Cardiac muscle cell (in vitro differentiated cells and primary cell): ENCODE data around the gene ANO6. TPM values are rescaled to one million over a fixed set of nuclear protein-coding genes. Genes with fewer than 3 reads are reported as not detected.
"Not testable (repeated sequence)": the region's sequence is repeated elsewhere in the genome, so short reads cannot be mapped to it uniquely, and the experiment has no call there.

ENCODE experiments used
- DNase-seq, 2 donors: peaks; one replicate each; pipeline versions ENCODE4 v3.0.0 to v3.0.0-alpha.2; 2010 to 2017; ENCODE audit warnings: low read depth in 1 of 2, low spot score in 1 of 2
- H3K27ac ChIP-seq: fragments of 200-600 bp; sonication (generic); 2 replicates; pipeline ENCODE4 v1.5.1; 2016
- H3K27me3 ChIP-seq: fragments of 200-600 bp; sonication (generic); 2 replicates; pipeline ENCODE4 v1.6.0; 2016; ENCODE audit warnings: control low read depth
- H3K36me3 ChIP-seq: fragments of 200-600 bp; sonication (generic); 2 replicates; pipeline ENCODE4 v1.5.1; 2016; ENCODE audit warnings: control low read depth
- H3K4me1 ChIP-seq: fragments of 200-600 bp; sonication (generic); 2 replicates; pipeline ENCODE4 v1.8.1; 2017; ENCODE audit warnings: low read depth, mild to moderate bottlenecking, mixed run types
- H3K4me3 ChIP-seq: fragments of 200-600 bp; sonication (generic); 2 replicates; pipeline ENCODE4 v1.5.1; 2016; ENCODE audit warnings: mild to moderate bottlenecking
- H3K9me3 ChIP-seq: fragments of 200-600 bp; sonication (generic); 2 replicates; pipeline ENCODE4 v1.5.1; 2017; ENCODE audit warnings: low read depth, mild to moderate bottlenecking, control low read depth
- CTCF ChIP-seq: IDR thresholded peaks from 2 replicates; pipeline ENCODE4 v1.5.1; 2012; ENCODE audit warnings: low read depth, mild to moderate bottlenecking, low read length
- polyA plus RNA-seq: library from polyadenylated mRNA; unstranded; fragments of >200 nt; fragmentation: Nextera tagmentation; extraction: Ambion mirVana; gene quantifications from 2 replicates; pipeline ENCODE4 v1.2.1, GENCODE V29; 2016
- total RNA-seq: library from RNA; depleted of rRNA; stranded (reverse); fragments of >200 nt; gene quantifications from 2 replicates; pipeline ENCODE4 v1.2.3, GENCODE V29; 2016

ANO6 gene
- total and polyA plus RNA-seq, 2 experiments from 2014 or later = 36.0 to 50.8 TPM

- Histone ChIP-seq H3K36me3 (peaks cover 15% of the 10 kb centered on the region), H3K4me3 (no peak overlapping the region), H3K27ac (no peak overlapping the region), H3K4me1 (no peaks in the 10 kb centered on the region), H3K9me3 (no peaks in the 10 kb centered on the region), H3K27me3 (no peaks in the 10 kb centered on the region)
- TF ChIP-seq CTCF = no peak
- peak in 1 of 2 donors; percentile 57 for DNase-seq
These were observed 163.4 kb downstream of the ANO6 start for GRCh38 chr12:45379261-45379660.

GRCh38 chr12:45381351-45381750, 165.5 kb downstream of the ANO6 start:
- no peaks in the 10 kb centered on the region for H3K9me3 ChIP-seq
- no peak for DNase-seq
- TF ChIP-seq CTCF = no peak
- no peaks in the 10 kb centered on the region for H3K4me1 ChIP-seq
- H3K4me3 ChIP-seq = no peak overlapping the region
- H3K27me3 ChIP-seq = no peaks in the 10 kb centered on the region
- H3K27ac ChIP-seq = no peak overlapping the region
- H3K36me3 ChIP-seq = peaks cover 19% of the 10 kb centered on the region

GRCh38 chr12:45388545-45388944, 172.7 kb downstream of the ANO6 start:
- peak; percentile 78 for TF ChIP-seq CTCF
- Histone ChIP-seq H3K36me3 (peaks cover 33% of the 10 kb centered on the region), H3K9me3 (no peaks in the 10 kb centered on the region), H3K27me3 (no peaks in the 10 kb centered on the region), H3K4me3 (no peak overlapping the region), H3K4me1 (no peaks in the 10 kb centered on the region), H3K27ac (no peak overlapping the region)
- peak; percentile 50 to 75 for DNase-seq

GRCh38 chr12:45389426-45389825, 173.5 kb downstream of the ANO6 start:
- no peaks in the 10 kb centered on the region for H3K27me3 ChIP-seq
- H3K4me3 ChIP-seq = no peak overlapping the region
- no peaks in the 10 kb centered on the region for H3K9me3 ChIP-seq
- no peak for DNase-seq
- H3K27ac ChIP-seq = no peak overlapping the region
- H3K4me1 ChIP-seq = no peaks in the 10 kb centered on the region
- peaks cover 27% of the 10 kb centered on the region for H3K36me3 ChIP-seq
- TF ChIP-seq CTCF = no peak

GRCh38 chr12:45397499-45397898, 181.6 kb downstream of the ANO6 start:
- peaks cover 15% of the 10 kb centered on the region for H3K36me3 ChIP-seq
- H3K27ac ChIP-seq, H3K4me3 ChIP-seq, H3K4me1 ChIP-seq, DNase-seq, H3K27me3 ChIP-seq, H3K9me3 ChIP-seq: not testable (repeated sequence)

GRCh38 chr12:45398552-45398951, 182.7 kb downstream of the ANO6 start:
- DNase-seq = no peak

More at GRCh38 chr12:45398552-45398951, 182.7 kb downstream of the ANO6 start:
- H3K27ac ChIP-seq = no peak overlapping the region
- no peaks in the 10 kb centered on the region for H3K9me3 ChIP-seq
- peaks cover 22% of the 10 kb centered on the region for H3K36me3 ChIP-seq
- H3K4me1 ChIP-seq = no peaks in the 10 kb centered on the region
- no peak for TF ChIP-seq CTCF
- H3K27me3 ChIP-seq = no peaks in the 10 kb centered on the region
- no peak overlapping the region for H3K4me3 ChIP-seq
